Occipital lobe (tissue), 3 donors: ENCODE data around the gene CFP. TPM values are rescaled to one million over a fixed set of nuclear protein-coding genes. Genes with fewer than 3 reads are reported as not detected.

Experiments used
- DNase-seq: peaks from one replicate; lab custom pipeline; 2025; lab: John Stamatoyannopoulos, UW
- small RNA-seq: library from RNA; depleted of rRNA; stranded (forward); fragments of <200 nt; gene quantifications from one replicate; pipeline ENCODE3, GENCODE V24; 2014
- total RNA-seq: library from RNA; depleted of rRNA; stranded (reverse); fragments of >200 nt; gene quantifications from one replicate; pipeline ENCODE4 v1.2.3, GENCODE V29; 2014

CFP gene
- total RNA-seq, 1 donor from 2014 or later: 0.62 TPM

- no peak for DNase-seq
Measured at GRCh38 chrX:47576021-47576898, 53.5 kb downstream of the CFP start.

GRCh38 chrX:47574547-47575301 is 55.0 kb downstream of the CFP start:
- no peak for DNase-seq

GRCh38 chrX:47574076-47574546 is 55.6 kb downstream of the CFP start:
- no peak for DNase-seq

- no peak for DNase-seq
Measured at GRCh38 chrX:47573341-47574075, 56.2 kb downstream of the CFP start.

Small RNAs within 50 kb of the gene (small RNA-seq; reads per million reads assigned to genes)
- not detected for gene MIR4769

Other genes starting within 250 kb of the CFP start
- 9.2 TPM for gene ZNF41, start 146.7 kb downstream of the CFP start, total RNA-seq
- gene ARAF, start 68.7 kb downstream of the CFP start, total RNA-seq: 7.3 TPM
- 3.9 TPM for gene TIMP1, start 47.5 kb downstream of the CFP start, total RNA-seq
- gene SYN1, start 10.1 kb downstream of the CFP start, total RNA-seq: 17.5 TPM
- gene ELK1, start 20.6 kb upstream of the CFP start, total RNA-seq: 14.8 TPM
- 66.1 TPM for gene UXT, start 29.2 kb upstream of the CFP start, total RNA-seq
- 13.7 TPM for gene ZNF81, start 207.0 kb upstream of the CFP start, total RNA-seq